IMR-90 (cell line): ENCODE results near the gene MARCHF2.

Experiments
- MAFK ChIP-seq: IDR thresholded peaks from 2 replicates; pipeline ENCODE4 v1.6.1; 2012; ENCODE audit warnings: low read depth, low read length, improper control_type of control experiment
- POLR2A ChIP-seq: IDR thresholded peaks from 2 replicates; pipeline ENCODE4 v1.6.1; 2012; ENCODE audit warnings: mild to moderate bottlenecking, low read depth, low read length
- RAD21 ChIP-seq: IDR thresholded peaks from 2 replicates; pipeline ENCODE4 v1.6.1; 2012; ENCODE audit warnings: low read length, improper control_type of control experiment
- TF ChIP-seq, protein P1 (sequence below): conservative IDR thresholded peaks from 2 replicates; pipeline ENCODE4 v1.5.1; 2012; ENCODE audit warnings: mild to moderate bottlenecking, low read depth, low read length, improper control_type of control experiment

DNA sequence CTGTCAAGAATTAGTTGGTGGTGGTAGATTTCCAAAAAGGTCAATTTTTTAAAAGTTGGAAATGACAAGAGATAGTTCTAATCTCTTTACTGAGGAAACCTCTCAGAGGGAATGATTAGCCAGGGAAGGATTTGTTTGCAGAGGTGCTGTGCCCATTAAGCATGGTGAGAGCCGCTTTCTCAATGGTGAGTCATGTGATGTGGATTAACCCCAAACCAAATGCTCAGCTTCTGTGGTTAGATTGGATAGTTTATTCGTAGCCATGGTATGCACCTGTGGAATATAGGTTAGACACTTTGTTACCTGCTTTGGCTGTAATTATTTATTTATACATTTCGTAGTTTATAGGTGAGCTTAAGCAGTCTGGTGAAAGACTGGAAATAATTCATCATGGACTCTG is 38.8 kb downstream of the MARCHF2 start:
- TF ChIP-seq POLR2A (no peak), MAFK (no peak), RAD21 (no peak)
- TF ChIP-seq, protein P1, sequence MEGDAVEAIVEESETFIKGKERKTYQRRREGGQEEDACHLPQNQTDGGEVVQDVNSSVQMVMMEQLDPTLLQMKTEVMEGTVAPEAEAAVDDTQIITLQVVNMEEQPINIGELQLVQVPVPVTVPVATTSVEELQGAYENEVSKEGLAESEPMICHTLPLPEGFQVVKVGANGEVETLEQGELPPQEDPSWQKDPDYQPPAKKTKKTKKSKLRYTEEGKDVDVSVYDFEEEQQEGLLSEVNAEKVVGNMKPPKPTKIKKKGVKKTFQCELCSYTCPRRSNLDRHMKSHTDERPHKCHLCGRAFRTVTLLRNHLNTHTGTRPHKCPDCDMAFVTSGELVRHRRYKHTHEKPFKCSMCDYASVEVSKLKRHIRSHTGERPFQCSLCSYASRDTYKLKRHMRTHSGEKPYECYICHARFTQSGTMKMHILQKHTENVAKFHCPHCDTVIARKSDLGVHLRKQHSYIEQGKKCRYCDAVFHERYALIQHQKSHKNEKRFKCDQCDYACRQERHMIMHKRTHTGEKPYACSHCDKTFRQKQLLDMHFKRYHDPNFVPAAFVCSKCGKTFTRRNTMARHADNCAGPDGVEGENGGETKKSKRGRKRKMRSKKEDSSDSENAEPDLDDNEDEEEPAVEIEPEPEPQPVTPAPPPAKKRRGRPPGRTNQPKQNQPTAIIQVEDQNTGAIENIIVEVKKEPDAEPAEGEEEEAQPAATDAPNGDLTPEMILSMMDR, result no peak
